HepG2 (cell line): Measurements from ENCODE around the gene GPC2. TPM values are rescaled to one million over a fixed set of nuclear protein-coding genes. Genes with fewer than 3 reads are reported as not detected.

Source experiments
- CEBPB ChIP-seq: IDR thresholded peaks from 2 replicates; pipeline ENCODE4 v1.6.1; 2011; ENCODE audit warnings: low read depth, low read length, improper control_type of control experiment, borderline replicate concordance
- DNMT1 ChIP-seq: sonication (generic); formaldehyde crosslinking; IDR thresholded peaks from 2 replicates; pipeline ENCODE4 v1.5.1; 2020; ENCODE audit warnings: mild to moderate bottlenecking, missing genetic modification reagents
- DRAP1 ChIP-seq: IDR thresholded peaks from 2 replicates; pipeline ENCODE4 v1.6.1; 2016; ENCODE audit warnings: missing genetic modification reagents, missing compliant biosample characterization
- EP300 ChIP-seq, 3 experiments: sonication (generic) in 1 of 3; formaldehyde crosslinking in 1 of 3; IDR thresholded peaks; 2 replicates each; pipeline versions ENCODE4 v1.5.1 to v1.6.1; 2011 to 2020; ENCODE audit warnings: low read depth in 2 of 3, low read length in 2 of 3, borderline replicate concordance in 1 of 3, improper control_type of control experiment in 1 of 3, mild to moderate bottlenecking in 1 of 3, missing genetic modification reagents in 1 of 3, moderate library complexity in 1 of 3
- ETV5 ChIP-seq: IDR thresholded peaks from 2 replicates; pipeline ENCODE4 v1.6.1; 2018; ENCODE audit warnings: missing biosample characterization, missing genetic modification reagents, inconsistent platforms, borderline replicate concordance
- GABPB1 ChIP-seq: IDR thresholded peaks from 2 replicates; pipeline ENCODE4 v1.6.1; 2016; ENCODE audit warnings: mild to moderate bottlenecking, missing genetic modification reagents, moderate library complexity, missing compliant biosample characterization
- HOXA3 ChIP-seq: sonication (generic); formaldehyde crosslinking; IDR thresholded peaks from 2 replicates; pipeline ENCODE4 v1.5.0; 2020; ENCODE audit warnings: missing genetic modification reagents
- MXD4 ChIP-seq: IDR thresholded peaks from 2 replicates; pipeline ENCODE4 v1.6.1; 2016; ENCODE audit warnings: mild to moderate bottlenecking, missing biosample characterization, missing genetic modification reagents
- NFKB2 ChIP-seq: sonication (generic); formaldehyde crosslinking; IDR thresholded peaks from 2 replicates; pipeline ENCODE4 v1.4.0; 2020; ENCODE audit warnings: missing genetic modification reagents, borderline replicate concordance
- NR2F6 ChIP-seq, 2 experiments: IDR thresholded peaks; 2 replicates each; pipeline ENCODE4 v1.6.1; 2016; ENCODE audit warnings: antibody characterized with exemption in 1 of 2, mild to moderate bottlenecking in 1 of 2
- POGK ChIP-seq: sonication (generic); formaldehyde crosslinking; conservative IDR thresholded peaks from 2 replicates; pipeline ENCODE4 v1.8.0; 2022; ENCODE audit warnings: mild to moderate bottlenecking, moderate library complexity, missing genetic modification reagents
- RXRA ChIP-seq: sonication (generic); formaldehyde crosslinking; IDR thresholded peaks from 2 replicates; pipeline ENCODE4 v1.5.1; 2020; ENCODE audit warnings: missing genetic modification reagents
- SAFB2 ChIP-seq: sonication (generic); formaldehyde crosslinking; IDR thresholded peaks from 2 replicates; pipeline ENCODE4 v1.5.1; 2020; ENCODE audit warnings: missing genetic modification reagents, low read depth, mild to moderate bottlenecking, borderline replicate concordance
- TARDBP ChIP-seq: sonication (generic); formaldehyde crosslinking; IDR thresholded peaks from 2 replicates; pipeline ENCODE4 v1.8.0; 2022; ENCODE audit warnings: mild to moderate bottlenecking, missing genetic modification reagents
- THAP9 ChIP-seq: sonication (generic); formaldehyde crosslinking; IDR thresholded peaks from 2 replicates; pipeline ENCODE4; 2020; ENCODE audit warnings: missing genetic modification reagents, mild to moderate bottlenecking, borderline replicate concordance
- USF2 ChIP-seq, 2 experiments: sonication (generic) in 1 of 2; formaldehyde crosslinking in 1 of 2; IDR thresholded peaks; 2 replicates each; pipeline versions ENCODE4 v1.5.1 to v1.6.1; 2011 to 2020; ENCODE audit warnings: borderline replicate concordance in 1 of 2, low read depth in 1 of 2, low read length in 1 of 2, mild to moderate bottlenecking in 1 of 2, missing genetic modification reagents in 1 of 2, moderate library complexity in 1 of 2
- ZMYM2 ChIP-seq: sonication (generic); formaldehyde crosslinking; IDR thresholded peaks from 2 replicates; pipeline ENCODE4 v1.8.0; 2022; ENCODE audit warnings: mild to moderate bottlenecking, missing genetic modification reagents
- ZMYM3 ChIP-seq: sonication (generic); formaldehyde crosslinking; IDR thresholded peaks from 2 replicates; pipeline ENCODE4 v1.5.1; 2020; ENCODE audit warnings: mild to moderate bottlenecking, missing genetic modification reagents
- ZNF256 ChIP-seq: sonication (generic); formaldehyde crosslinking; conservative IDR thresholded peaks from 2 replicates; pipeline ENCODE4 v1.4.0; 2020; ENCODE audit warnings: missing genetic modification reagents
- ZNF746 ChIP-seq: sonication (generic); formaldehyde crosslinking; IDR thresholded peaks from 2 replicates; pipeline ENCODE4 v1.8.0; 2022; ENCODE audit warnings: mild to moderate bottlenecking, missing genetic modification reagents
- ZNF816 ChIP-seq: sonication (generic); formaldehyde crosslinking; IDR thresholded peaks from 2 replicates; pipeline ENCODE4 v1.8.0; 2022; ENCODE audit warnings: missing genetic modification reagents, mild to moderate bottlenecking, borderline replicate concordance
- ZNF879 ChIP-seq: sonication (generic); formaldehyde crosslinking; IDR thresholded peaks from 2 replicates; pipeline ENCODE4 v1.8.1; 2023; ENCODE audit warnings: missing genetic modification reagents
- polyA plus RNA-seq, 8 experiments: library from polyadenylated mRNA; depleted of rRNA in 3 of 8; stranded (reverse) in 7 of 8; unstranded in 1 of 8; fragments of >200 nt; fragmentation: Illumina TruSeq in 4 of 8; extraction: Trizol in 4 of 8; gene quantifications; 2 replicates each; pipeline versions ENCODE4 v1.2.1 to v1.2.3, GENCODE V29; 2011 to 2016; ENCODE audit warnings: low read depth in 4 of 8, missing spikeins in 1 of 8, mixed read lengths in 1 of 8; ENCODE audit not compliant: insufficient read depth in 1 of 8
- total RNA-seq, 5 experiments: library from RNA; depleted of rRNA; stranded (reverse); fragments of >200 nt; fragmentation: Illumina TruSeq; extraction: Trizol; gene quantifications; 2 replicates each; pipeline ENCODE4 v1.2.3, GENCODE V29; 2016; ENCODE audit warnings: low read depth in 1 of 5

The GPC2 gene
- total and polyA plus RNA-seq, 2 of the 13 experiments (the other 11 are each of a cell fraction or from before 2014, with no cell fraction given): 0.64 to 0.78 TPM

GRCh38 chr7:100122067-100122466, 55.1 kb downstream of the GPC2 start (continued):
- TF ChIP-seq NR2F6 (IDR thresholded peaks at IDR 0.05) (no peak), NR2F6 (CRISPR knock-in tag; IDR thresholded peaks at IDR 0.05) (peak; percentile 49; the same call in 1 of the 2 replicates), DNMT1 (CRISPR knock-in tag) (no peak), THAP9 (CRISPR knock-in tag) (peak; percentile 73; the same call in 1 of the 2 replicates), USF2 (IDR thresholded peaks at IDR 0.05; ENCODE audit: low read depth, low read length) (peak; percentile 26; the same call in 1 of the 2 replicates), USF2 (CRISPR knock-in tag; IDR thresholded peaks at IDR 0.05; ENCODE audit: borderline replicate concordance) (peak; percentile 33; the same call in 1 of the 2 replicates), ZNF816 (no peak), CEBPB (peak; percentile 57; the same call in 1 of the 2 replicates), DRAP1 (peak; percentile 56; the same call in 1 of the 2 replicates), ZNF256 (CRISPR knock-in tag) (no peak), ZMYM3 (peak; percentile 42), ZNF879 (CRISPR knock-in tag) (no peak), HOXA3 (CRISPR knock-in tag) (peak; percentile 70), RXRA (CRISPR knock-in tag) (peak; percentile 67; the same call in 1 of the 2 replicates), ZMYM2 (CRISPR knock-in tag) (peak; percentile 31; the same call in 1 of the 2 replicates), MXD4 (CRISPR knock-in tag) (peak; percentile 67; the same call in 1 of the 2 replicates), ETV5 (peak; percentile 87), EP300 (IDR thresholded peaks at IDR 0.05; ENCODE audit: low read depth in 2 of 2, low read length in 2 of 2) (peak in 1 of 2 experiments; percentile 71; a peak in 1 of 4 replicates), EP300 (CRISPR knock-in tag; IDR thresholded peaks at IDR 0.05; ENCODE audit: borderline replicate concordance) (peak; percentile 31; the same call in 1 of the 2 replicates), NFKB2 (CRISPR knock-in tag) (0 out of 2 replicates have a peak, but pooled peaks have one; percentile 11), ZNF746 (CRISPR knock-in tag) (no peak), POGK (no peak), TARDBP (CRISPR knock-in tag) (peak; percentile 43; the same call in 1 of the 2 replicates), GABPB1 (CRISPR knock-in tag) (peak; percentile 23; the same call in 1 of the 2 replicates), SAFB2 (CRISPR knock-in tag) (0 out of 2 replicates have a peak, but pooled peaks have one; percentile 24)
